Caco-2 (cell line): Measurements from ENCODE around the gene PLEKHD1. TPM values are rescaled to one million over a fixed set of nuclear protein-coding genes. Genes with fewer than 3 reads are reported as not detected.
A peak's percentile ranks its signal among the peaks of the same experiment; 100 is the strongest.

Source experiments
- BruUV-seq: library from RNA; stranded (reverse); fragments of 400-500 nt; replicated peaks from 2 replicates; lab custom pipeline; 2021; lab: Mats Ljungman, UMichigan
- CTCF ChIA-PET: fragments of 300-600 bp; sonication (Branson Sonifier 250); formaldehyde crosslinking; loops from one replicate; lab custom pipeline; 2022; ENCODE audit warnings: antibody characterized with exemption; lab: Charles Lee
- POLR2A ChIA-PET: fragments of 300-600 bp; sonication (Branson Sonifier 250); formaldehyde crosslinking; loops from one replicate; lab custom pipeline; 2022; ENCODE audit warnings: antibody characterized with exemption; lab: Charles Lee
- DNase-seq, 2 experiments: peaks; one replicate each; pipeline versions ENCODE4 v3.0.0 to v3.0.0-alpha.2; 2020 to 2022
- H3K27me3 ChIP-seq: replicated peaks from 2 replicates; pipeline ENCODE4 v1.6.0; 2011; ENCODE audit warnings: low read length; ENCODE audit not compliant: control insufficient read depth, insufficient read depth
- H3K36me3 ChIP-seq: 2 replicates; pipeline ENCODE4 v1.5.1; 2011; ENCODE audit warnings: low read length; ENCODE audit not compliant: control insufficient read depth, insufficient read depth
- H3K4me1 ChIP-seq: fragments of 250-450 bp; sonication (Bioruptor Pico); 2 replicates; pipeline ENCODE4 v1.5.1; 2020; ENCODE audit warnings: mild to moderate bottlenecking
- H3K4me3 ChIP-seq: 2 replicates; pipeline ENCODE4 v1.5.1; 2011; ENCODE audit warnings: low read depth, mild to moderate bottlenecking, control low read depth, low read length
- H3K9me3 ChIP-seq: fragments of 250-450 bp; sonication (Bioruptor Pico); 2 replicates; pipeline ENCODE4 v1.5.1; 2020; ENCODE audit warnings: mild to moderate bottlenecking, moderate library complexity
- H3K27ac Mint-ChIP-seq: one replicate; pipeline ENCODE4 v1.8.0; 2022; ENCODE audit warnings: mixed read lengths; ENCODE audit not compliant: unreplicated experiment
- H3K27me3 Mint-ChIP-seq: one replicate; pipeline ENCODE4 v1.8.0; 2022; ENCODE audit warnings: mixed read lengths; ENCODE audit not compliant: insufficient read depth, unreplicated experiment
- H3K36me3 Mint-ChIP-seq: one replicate; pipeline ENCODE4 v1.8.0; 2022; ENCODE audit warnings: mild to moderate bottlenecking, mixed read lengths; ENCODE audit not compliant: insufficient read depth, unreplicated experiment
- H3K4me1 Mint-ChIP-seq: one replicate; pipeline ENCODE4 v1.8.0; 2022; ENCODE audit warnings: low read depth, mixed read lengths; ENCODE audit not compliant: unreplicated experiment
- H3K4me3 Mint-ChIP-seq: one replicate; pipeline ENCODE4 v1.8.0; 2022; ENCODE audit warnings: mild to moderate bottlenecking, moderate library complexity, mixed read lengths; ENCODE audit not compliant: unreplicated experiment
- H3K9me3 Mint-ChIP-seq: one replicate; pipeline ENCODE4 v1.8.0; 2022; ENCODE audit warnings: mixed read lengths; ENCODE audit not compliant: unreplicated experiment
- CTCF ChIP-seq, 2 experiments: fragments of 200-600 bp in 1 of 2; IDR thresholded peaks; 1 replicate in 1 of 2; 2 replicates in 1 of 2; pipeline versions ENCODE4 v1.5.1 to v1.8.0; 2011 to 2022; ENCODE audit warnings: antibody characterized with exemption in 1 of 2, control low read depth in 1 of 2, inconsistent platforms in 1 of 2, low read depth in 1 of 2, low read length in 1 of 2, mild to moderate bottlenecking in 1 of 2, moderate library complexity in 1 of 2; ENCODE audit not compliant: insufficient read depth in 1 of 2, severe bottlenecking in 1 of 2, unreplicated experiment in 1 of 2
- intact Hi-C: fragments of 100-400 bp; cut with micrococcal nuclease; formaldehyde crosslinking; loops from one replicate; pipeline ENCODE4 v1.10.0; 2022; ENCODE audit not compliant: unreplicated experiment
- total RNA-seq: library from RNA; stranded (reverse); gene quantifications from 2 replicates; pipeline ENCODE4 v1.2.3, GENCODE V29; 2022

Gene PLEKHD1
- total RNA-seq, 1 experiment from 2014 or later: 0.50 TPM

GRCh38 chr14:69522026-69522425, 37.5 kb downstream of the PLEKHD1 start:
- no peak for DNase-seq
- H3K9me3 ChIP-seq: no peaks in the 10 kb centered on the region
- H3K4me3 ChIP-seq: no peak overlapping the region
- Mint-ChIP-seq H3K27me3 (no peaks in the 10 kb centered on the region), H3K9me3 (no peaks in the 10 kb centered on the region), H3K27ac (no peak overlapping the region), H3K36me3 (no peaks in the 10 kb centered on the region), H3K4me1 (peaks cover 16% of the 10 kb centered on the region), H3K4me3 (no peak overlapping the region)
- intact Hi-C loops: no loop called here
- TF ChIP-seq CTCF (IDR thresholded peaks at IDR 0.05; ENCODE audit: insufficient read depth in 1 of 2, low read depth in 1 of 2, low read length in 1 of 2, severe bottlenecking in 1 of 2, unreplicated experiment in 1 of 2): no peak
- H3K4me1 ChIP-seq: peaks cover 12% of the 10 kb centered on the region
- POLR2A ChIA-PET: no interaction called here
- no TSS peak for BruUV-seq
- H3K36me3 ChIP-seq: no peaks in the 10 kb centered on the region
- CTCF ChIA-PET: no interaction called here
- no peaks in the 10 kb centered on the region for H3K27me3 ChIP-seq

GRCh38 chr14:69525896-69526295, 41.4 kb downstream of the PLEKHD1 start:
- no TSS peak for BruUV-seq
- intact Hi-C loops: no loop called here
- H3K9me3 Mint-ChIP-seq: no peaks in the 10 kb centered on the region
- Histone ChIP-seq H3K27me3 (no peaks in the 10 kb centered on the region), H3K4me3 (no peak overlapping the region), H3K4me1 (no peaks in the 10 kb centered on the region), H3K9me3 (no peaks in the 10 kb centered on the region), H3K36me3 (no peaks in the 10 kb centered on the region)
- no peaks in the 10 kb centered on the region for H3K4me1 Mint-ChIP-seq
- TF ChIP-seq CTCF (IDR thresholded peaks at IDR 0.05; ENCODE audit: insufficient read depth in 1 of 2, low read depth in 1 of 2, low read length in 1 of 2, severe bottlenecking in 1 of 2, unreplicated experiment in 1 of 2): no peak
- H3K27me3 Mint-ChIP-seq: no peaks in the 10 kb centered on the region
- H3K27ac Mint-ChIP-seq: no peak overlapping the region
- ChIA-PET CTCF (no interaction called here), POLR2A (no interaction called here)
- DNase-seq: no peak
- no peak overlapping the region for H3K4me3 Mint-ChIP-seq
- H3K36me3 Mint-ChIP-seq: no peaks in the 10 kb centered on the region

- peaks cover 12% of the 10 kb centered on the region for H3K4me1 ChIP-seq
- no peak overlapping the region for H3K27ac Mint-ChIP-seq
- H3K27me3 Mint-ChIP-seq: no peaks in the 10 kb centered on the region
- DNase-seq: peak in 1 of 2 experiments; percentile 23
- no peaks in the 10 kb centered on the region for H3K36me3 Mint-ChIP-seq
- no peaks in the 10 kb centered on the region for H3K9me3 Mint-ChIP-seq
- no TSS peak for BruUV-seq
- POLR2A ChIA-PET: no interaction called here
- no peak overlapping the region for H3K4me3 Mint-ChIP-seq
- intact Hi-C loops: no loop called here
- H3K4me1 Mint-ChIP-seq: peaks cover 6% of the 10 kb centered on the region
- H3K36me3 ChIP-seq: no peaks in the 10 kb centered on the region
- no peaks in the 10 kb centered on the region for H3K9me3 ChIP-seq
- H3K27me3 ChIP-seq: no peaks in the 10 kb centered on the region
- TF ChIP-seq CTCF (IDR thresholded peaks at IDR 0.05; ENCODE audit: insufficient read depth in 1 of 2, low read depth in 1 of 2, low read length in 1 of 2, severe bottlenecking in 1 of 2, unreplicated experiment in 1 of 2): no peak
- CTCF ChIA-PET: interaction anchor here (0.6 kb wide), 1 partner anchor 376 kb away, joined by 3 read pairs; no protein-coding TSS in a partner anchor
- H3K4me3 ChIP-seq: no peak overlapping the region
Measured at GRCh38 chr14:69527635-69528034, 43.1 kb downstream of the PLEKHD1 start.
